Motor neuron (in vitro differentiated cells): ENCODE measurements around the gene MYO16. TPM values are rescaled to one million over a fixed set of nuclear protein-coding genes. Genes with fewer than 3 reads are reported as not detected.

Experiments
- ATAC-seq, 8 experiments: fragments of 200-7000 bp; cut with Tn5 transposase; replicated peaks in 6 of 8; 2 replicates each; pipeline ENCODE4 v1.8.0; 2021; ENCODE audit warnings: mild to moderate bottlenecking in 8 of 8, moderate library complexity in 8 of 8
- H3K27ac ChIP-seq, 2 donors: fragments of 250-450 bp; sonication (Bioruptor Pico); 2 replicates each; pipeline ENCODE4 v1.9.0; 2021; ENCODE audit warnings: antibody characterized with exemption in 2 of 2, mild to moderate bottlenecking in 2 of 2, moderate library complexity in 1 of 2
- H3K4me1 ChIP-seq, 2 donors: fragments of 250-450 bp; sonication (Bioruptor Pico); replicated peaks in 1 of 2; 2 replicates each; pipeline ENCODE4 v1.6.1; 2021; ENCODE audit warnings: antibody characterized with exemption in 2 of 2, mild to moderate bottlenecking in 2 of 2, moderate library complexity in 1 of 2
- H3K4me3 ChIP-seq, 5 donors: fragments of 250-450 bp; sonication (Bioruptor Pico); 2 replicates each; pipeline ENCODE4 v1.9.0; 2021; ENCODE audit warnings: antibody characterized with exemption in 5 of 5, mild to moderate bottlenecking in 5 of 5, moderate library complexity in 4 of 5
- WGBS, 10 experiments: fragments of 450-650 bp; shearing (Covaris generic); methylation state at CpG; one replicate each; pipeline ENCODE4 v1.0.0; 2022; 5-methylcytosine and 5-hydroxymethylcytosine counted together
- in situ Hi-C, 9 experiments: fragments of 400-800 bp; cut with MboI; loops; one replicate each; pipeline ENCODE4 v1.15.0; 2021; ENCODE audit warnings: low sequenced_read_pairs in 9 of 9, low pct_unique_long_range_greater_than_20kb in 2 of 9; ENCODE audit not compliant: unreplicated experiment in 9 of 9
- total RNA-seq, 8 experiments: library from RNA; unstranded; fragments of 300-600 nt; gene quantifications; 2 replicates each; pipeline versions ENCODE4 v1.2.3 to v1.2.4, GENCODE V29; 2022

The MYO16 gene
- total RNA-seq, 8 experiments from 2014 or later = 0.18 to 16.0 (median 6.2) TPM

- no peak overlapping the region for H3K27ac ChIP-seq
- in situ Hi-C loops = no loop called here
These were observed 492.4 kb downstream of the MYO16 start for GRCh38 chr13:109121826-109122225.

GRCh38 chr13:109123971-109124370 is 494.6 kb downstream of the MYO16 start:
- in situ Hi-C loops = no loop called here
- Histone ChIP-seq H3K27ac (no peak overlapping the region), H3K4me3 (no peak overlapping the region), H3K4me1 (peaks cover 10 to 50% of the 10 kb centered on the region in 2 donors)
- 20 to 88% (median 64%) methylated on average over 1 to 2 of the region's 2 CpGs; no CpG with 5 or more reads in 5 of the 10 experiments for WGBS, 10 experiments
- ATAC-seq = peak in 1 of 8 experiments; percentile 32

More at GRCh38 chr13:109121826-109122225, 492.4 kb downstream of the MYO16 start:
- Histone ChIP-seq H3K4me1 (peaks cover 10 to 35% of the 10 kb centered on the region in 2 donors), H3K4me3 (no peak overlapping the region)
- ATAC-seq = no peak
- 61 to 100% (median 93%) methylated on average over 1 to 3 of the region's 5 CpGs; no CpG with 5 or more reads in 1 of the 10 experiments for WGBS, 10 experiments

GRCh38 chr13:109126178-109126577 is 496.8 kb downstream of the MYO16 start:
- no peak for ATAC-seq
- peaks cover 13 to 57% of the 10 kb centered on the region in 2 donors for H3K4me1 ChIP-seq
- no peak overlapping the region for H3K27ac ChIP-seq
- H3K4me3 ChIP-seq = no peak overlapping the region
- WGBS, 10 experiments = 3 to 93% (median 79%) methylated on average over 3 to 5 of the region's 5 CpGs; no CpG with 5 or more reads in 1 of the 10 experiments
- in situ Hi-C loops = loop anchor here in 4 of 9 experiments (25.0 kb wide), 2 partner anchors 661 to 986 kb away; partner anchors contain the start of gene IRS2 (in 3 of the 4)

- Histone ChIP-seq H3K4me1 (peaks cover 13 to 57% of the 10 kb centered on the region in 2 donors), H3K4me3 (peak overlapping the region in 2 of 5 donors; percentile 3 to 8), H3K27ac (peak overlapping the region; percentile 27 to 48)
- peak in 5 of 8 experiments; percentile 34 to 96 (median 93) for ATAC-seq
- in situ Hi-C loops = loop anchor here in 4 of 9 experiments (25.0 kb wide), 2 partner anchors 660 to 985 kb away; partner anchors contain the start of gene IRS2 (in 3 of the 4)
- WGBS, 10 experiments = 6 to 88% (median 30%) methylated on average over 2 to 26 of the region's 34 CpGs; no CpG with 5 or more reads in 1 of the 10 experiments
These were observed 497.7 kb downstream of the MYO16 start for GRCh38 chr13:109126891-109127641.

GRCh38 chr13:109128121-109128520 is 498.7 kb downstream of the MYO16 start:
- Histone ChIP-seq H3K4me3 (no peak overlapping the region), H3K4me1 (peaks cover 13 to 54% of the 10 kb centered on the region in 2 donors), H3K27ac (no peak overlapping the region)
- 50 to 97% (median 80%) methylated on average over 2 to 6 of the region's 6 CpGs for WGBS, 10 experiments
- in situ Hi-C loops = loop anchor here in 4 of 9 experiments (25.0 kb wide), 2 partner anchors 659 to 984 kb away; partner anchors contain the start of gene IRS2 (in 3 of the 4)
- ATAC-seq = no peak

GRCh38 chr13:109130093-109130835 is 500.9 kb downstream of the MYO16 start:
- in situ Hi-C loops = loop anchor here in 4 of 9 experiments (25.0 kb wide), 2 partner anchors 657 to 982 kb away; partner anchors contain the start of gene IRS2 (in 3 of the 4)
- H3K4me3 ChIP-seq = no peak overlapping the region
- H3K4me1 ChIP-seq = peaks cover 4 to 38% of the 10 kb centered on the region in 2 donors
- WGBS, 10 experiments = 25 to 100% (median 82%) methylated on average over 1 to 6 of the region's 6 CpGs
- no peak for ATAC-seq
- H3K27ac ChIP-seq = no peak overlapping the region

GRCh38 chr13:109131698-109132257 is 502.4 kb downstream of the MYO16 start:
- in situ Hi-C loops = loop anchor here in 4 of 9 experiments (25.0 kb wide), 2 partner anchors 656 to 981 kb away; partner anchors contain the start of gene IRS2 (in 3 of the 4)
- 11 to 92% (median 55%) methylated on average over 1 to 10 of the region's 10 CpGs; no CpG with 5 or more reads in 2 of the 10 experiments for WGBS, 10 experiments
- H3K4me1 ChIP-seq = peaks cover 4 to 23% of the 10 kb centered on the region in 2 donors
- H3K27ac ChIP-seq = no peak overlapping the region
- no peak overlapping the region for H3K4me3 ChIP-seq
- peak in 3 of 8 experiments; percentile 40 to 88 (median 43) for ATAC-seq

GRCh38 chr13:109135018-109135417 is 505.6 kb downstream of the MYO16 start:
- H3K4me1 ChIP-seq = peaks cover 4 to 7% of the 10 kb centered on the region in 2 donors
- no peak overlapping the region for H3K4me3 ChIP-seq
- in situ Hi-C loops = loop anchor here in 4 of 9 experiments (25.0 kb wide), 2 partner anchors 652 to 977 kb away; partner anchors contain the start of gene IRS2 (in 3 of the 4)
- H3K27ac ChIP-seq = no peak overlapping the region
- 86 to 100% (median 97%) methylated on average over 1 to 6 of the region's 6 CpGs; no CpG with 5 or more reads in 5 of the 10 experiments for WGBS, 10 experiments
- no peak for ATAC-seq

GRCh38 chr13:109136873-109137272 is 507.5 kb downstream of the MYO16 start:
- no peak for ATAC-seq
- 20 to 92% (median 60%) methylated on average over 1 to 2 of the region's 2 CpGs; no CpG with 5 or more reads in 5 of the 10 experiments for WGBS, 10 experiments
- in situ Hi-C loops = loop anchor here in 4 of 9 experiments (25.0 kb wide), 2 partner anchors 650 to 975 kb away; partner anchors contain the start of gene IRS2 (in 3 of the 4)

GRCh38 chr13:109139346-109139745 is 509.9 kb downstream of the MYO16 start:
- WGBS, 10 experiments = 76 to 100% (median 94%) methylated on average over 1 to 8 of the region's 9 CpGs; no CpG with 5 or more reads in 2 of the 10 experiments
- no peak for ATAC-seq
- Histone ChIP-seq H3K4me3 (no peak overlapping the region), H3K4me1 (no peaks in the 10 kb centered on the region), H3K27ac (no peak overlapping the region)
- in situ Hi-C loops = loop anchor here in 4 of 9 experiments (25.0 kb wide), 2 partner anchors 648 to 973 kb away; partner anchors contain the start of gene IRS2 (in 3 of the 4)

More at GRCh38 chr13:109136873-109137272, 507.5 kb downstream of the MYO16 start:
- Histone ChIP-seq H3K4me1 (no peaks in the 10 kb centered on the region), H3K4me3 (no peak overlapping the region), H3K27ac (no peak overlapping the region)

- Histone ChIP-seq H3K27ac (no peak overlapping the region), H3K4me1 (no peaks in the 10 kb centered on the region), H3K4me3 (no peak overlapping the region)
- in situ Hi-C loops = loop anchor here in 4 of 9 experiments (25.0 kb wide), 2 partner anchors 647 to 972 kb away; partner anchors contain the start of gene IRS2 (in 3 of the 4)
- no peak for ATAC-seq
- WGBS, 10 experiments = 8 to 100% (median 98%) methylated on average over 1 to 12 of the region's 33 CpGs; no CpG with 5 or more reads in 6 of the 10 experiments
These were observed 510.6 kb downstream of the MYO16 start for GRCh38 chr13:109140054-109140453.
